Esophagus (tissue), 2 donors: ENCODE data around the gene MICAL3. TPM values are rescaled to one million over a fixed set of nuclear protein-coding genes. Genes with fewer than 3 reads are reported as not detected.

Experiments used
- H3K27ac ChIP-seq, 2 donors: one replicate each; pipeline ENCODE4 v1.5.1; 2013; ENCODE audit warnings: low read depth in 2 of 2, mild to moderate bottlenecking in 2 of 2, inconsistent platforms in 1 of 2, low read length in 1 of 2, moderate library complexity in 1 of 2
- H3K27me3 ChIP-seq, 2 donors: one replicate each; pipeline ENCODE4 v1.6.1; 2013; ENCODE audit warnings: low read length in 2 of 2, control low read depth in 1 of 2, mild to moderate bottlenecking in 1 of 2; ENCODE audit not compliant: insufficient read depth in 2 of 2, control insufficient read depth in 1 of 2
- H3K36me3 ChIP-seq, 2 donors: one replicate each; pipeline ENCODE4 v1.6.1; 2013; ENCODE audit warnings: low read length in 1 of 2; ENCODE audit not compliant: control insufficient read depth in 2 of 2, insufficient read depth in 2 of 2
- H3K4me1 ChIP-seq, 2 donors: one replicate each; pipeline ENCODE4 v1.6.1; 2013; ENCODE audit warnings: low read length in 1 of 2; ENCODE audit not compliant: control insufficient read depth in 2 of 2, insufficient read depth in 2 of 2
- H3K4me3 ChIP-seq, 2 donors: one replicate each; pipeline ENCODE4 v1.5.1; 2013; ENCODE audit warnings: low read length in 2 of 2, mild to moderate bottlenecking in 2 of 2, low read depth in 1 of 2, moderate library complexity in 1 of 2
- H3K9me3 ChIP-seq, 2 donors: one replicate each; pipeline ENCODE4 v1.6.1; 2013; ENCODE audit warnings: mild to moderate bottlenecking in 2 of 2, low read depth in 1 of 2, low read length in 1 of 2, moderate library complexity in 1 of 2; ENCODE audit not compliant: control insufficient read depth in 2 of 2, insufficient read depth in 1 of 2
- WGBS, 2 donors: extraction: QIAGEN DNeasy Blood & Tissue Kit; methylation state at CpG; one replicate each; pipeline ENCODE4 v1.1.7; 2013; 5-methylcytosine and 5-hydroxymethylcytosine counted together
- polyA plus RNA-seq, 2 donors: library from polyadenylated mRNA; stranded (reverse); fragments of 200-250 nt; gene quantifications; one replicate each; pipeline ENCODE4 v1.2.3, GENCODE V29; 2013
- donor health status: healthy with polysubstance abuse.
- donor health status: Bipolar disorder and iron deficiency.

The MICAL3 gene
- polyA plus RNA-seq, 2 donors = 6.2 to 13.3 TPM

GRCh38 chr22:17870407-17870806 lies 154.0 kb downstream of the MICAL3 start:
- 72 to 91% methylated on average over 8 of the region's 8 CpGs for WGBS, 2 donors
- H3K9me3 ChIP-seq = no peaks in the 10 kb centered on the region
- no peaks in the 10 kb centered on the region for H3K27me3 ChIP-seq
- no peak overlapping the region for H3K4me3 ChIP-seq
- peaks cover 7 to 42% of the 10 kb centered on the region in 2 donors for H3K36me3 ChIP-seq
- H3K27ac ChIP-seq = peak overlapping the region in 1 of 2 donors; percentile 23
- H3K4me1 ChIP-seq = peaks cover 0 to 10% of the 10 kb centered on the region in 2 donors

DNA sequence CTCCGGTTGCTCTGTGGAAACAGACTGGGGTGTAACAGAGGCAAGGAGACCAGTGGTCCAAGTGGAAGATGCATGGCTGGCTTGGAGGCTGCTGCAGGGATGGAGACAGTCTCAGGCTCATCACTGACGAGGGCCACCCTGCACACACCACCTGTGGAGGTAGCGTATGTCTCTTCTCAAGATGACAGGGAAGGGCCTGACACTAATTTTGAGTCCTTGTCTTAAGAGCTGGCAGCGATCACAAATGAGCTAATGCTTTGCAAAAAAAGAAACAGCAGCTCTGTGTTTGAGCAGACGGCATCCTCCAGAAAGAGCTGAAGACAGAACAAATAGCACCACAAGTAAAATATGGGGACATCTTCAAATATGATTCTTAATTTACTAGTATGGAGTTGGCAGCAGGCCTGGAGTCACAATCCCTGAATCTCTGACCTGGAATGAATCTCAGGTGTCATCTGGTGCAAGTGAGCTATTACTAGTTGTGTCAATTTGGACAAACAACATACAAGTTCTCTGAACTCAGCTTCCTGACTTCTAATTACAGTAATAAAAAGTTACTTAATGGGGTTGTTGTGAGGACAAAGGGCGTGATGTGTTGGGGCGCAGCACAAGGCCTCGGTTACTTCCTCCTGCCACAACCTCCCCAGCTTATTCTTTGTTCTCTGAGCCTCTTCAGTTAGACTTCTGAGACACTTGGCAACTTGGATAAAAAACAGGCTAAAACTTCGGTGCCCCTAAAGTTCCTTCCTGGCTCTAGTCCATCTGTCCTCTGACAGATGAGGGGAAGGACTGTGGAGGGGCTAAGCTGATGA lies 154.9 kb downstream of the MICAL3 start:
- WGBS, 2 donors = 67 to 78% methylated on average over 9 of the region's 9 CpGs

DNA sequence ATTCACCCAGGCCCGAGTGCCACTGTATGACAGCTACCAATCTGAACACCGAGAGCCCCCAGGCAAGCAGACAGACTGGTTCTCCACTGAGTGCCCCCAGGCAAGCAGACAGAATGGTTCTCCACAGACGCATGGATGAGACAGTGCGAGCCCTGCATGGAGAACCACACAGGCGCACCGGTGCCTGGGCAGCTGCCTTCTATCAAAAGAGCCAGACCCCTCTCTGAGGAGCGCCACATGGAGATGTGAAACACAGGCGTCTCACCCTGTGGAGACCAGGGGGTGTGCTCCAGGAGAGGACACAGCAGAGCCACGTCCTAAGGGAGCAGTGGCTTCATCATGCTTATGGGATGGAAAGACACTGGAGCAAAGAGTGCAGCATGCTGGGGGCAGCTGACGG lies 155.6 kb downstream of the MICAL3 start:
- 92 to 94% methylated on average over 10 of the region's 10 CpGs for WGBS, 2 donors
- Histone ChIP-seq H3K4me1 (peaks cover 3 to 10% of the 10 kb centered on the region in 2 donors), H3K36me3 (peaks cover 16 to 46% of the 10 kb centered on the region in 2 donors), H3K27me3 (no peaks in the 10 kb centered on the region), H3K4me3 (no peak overlapping the region), H3K9me3 (no peaks in the 10 kb centered on the region), H3K27ac (no peak overlapping the region)

More for the DNA sequence above, 154.9 kb downstream of the MICAL3 start:
- peaks cover 9 to 39% of the 10 kb centered on the region in 2 donors for H3K36me3 ChIP-seq
- H3K4me3 ChIP-seq = no peak overlapping the region
- peaks cover 3 to 10% of the 10 kb centered on the region in 2 donors for H3K4me1 ChIP-seq
- no peak overlapping the region for H3K27ac ChIP-seq
- no peaks in the 10 kb centered on the region for H3K27me3 ChIP-seq
- H3K9me3 ChIP-seq = no peaks in the 10 kb centered on the region

DNA sequence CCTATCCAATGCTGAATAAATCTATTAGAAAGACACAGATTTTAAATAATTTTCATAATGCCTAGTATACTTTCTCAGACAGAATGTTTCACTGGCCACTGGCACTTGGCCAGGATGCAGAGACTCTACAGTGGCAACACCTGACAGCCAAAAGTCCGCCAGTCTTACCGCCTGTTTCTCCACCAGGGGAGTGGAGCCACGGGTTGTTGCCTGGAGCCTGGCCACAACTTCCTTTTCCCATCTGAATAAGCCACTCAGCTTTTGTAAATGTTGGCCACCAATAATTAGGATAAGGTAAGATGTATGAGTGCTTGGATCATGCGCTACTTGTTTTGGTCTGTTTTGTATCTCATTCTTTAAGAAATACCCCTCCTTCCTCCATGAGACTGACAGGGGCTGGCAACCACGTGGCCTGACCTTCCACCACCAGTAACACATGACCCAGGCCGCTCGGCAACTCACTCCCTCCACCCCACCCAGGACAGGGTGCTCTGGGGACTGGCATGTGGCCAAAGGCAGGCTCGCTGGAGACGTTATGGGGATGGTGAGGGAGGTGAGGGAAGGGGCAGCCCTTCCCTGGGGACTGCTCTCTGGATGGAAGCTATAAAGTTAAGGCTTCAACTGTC lies 157.1 kb downstream of the MICAL3 start:
- Histone ChIP-seq H3K27me3 (no peaks in the 10 kb centered on the region), H3K27ac (peak overlapping the region in 1 of 2 donors; percentile 11), H3K4me1 (peaks cover 3 to 10% of the 10 kb centered on the region in 2 donors), H3K36me3 (peaks cover 19 to 43% of the 10 kb centered on the region in 2 donors), H3K9me3 (no peaks in the 10 kb centered on the region), H3K4me3 (no peak overlapping the region)
- 56 to 62% methylated on average over 9 of the region's 9 CpGs for WGBS, 2 donors

DNA sequence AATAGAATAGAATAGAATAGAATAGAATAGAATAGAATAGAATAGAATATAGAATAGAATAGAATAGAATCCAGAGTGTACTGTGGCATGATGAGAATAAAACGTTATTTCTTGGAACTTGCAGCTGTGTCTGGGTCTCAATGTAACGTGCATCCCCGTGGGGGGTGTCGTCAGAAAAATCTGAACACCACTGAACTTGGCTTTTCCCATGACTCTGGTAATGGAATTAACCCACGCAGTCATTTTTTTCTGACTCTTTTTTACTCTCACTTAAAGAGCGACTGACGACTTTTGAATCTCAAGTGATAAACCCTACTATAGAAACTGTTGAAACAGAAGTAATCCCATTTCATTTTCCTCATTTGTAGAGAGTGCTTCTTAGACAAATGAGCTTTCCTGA lies 157.7 kb downstream of the MICAL3 start:
- Histone ChIP-seq H3K9me3 (no peaks in the 10 kb centered on the region), H3K27ac (no peak overlapping the region), H3K36me3 (peaks cover 14 to 36% of the 10 kb centered on the region in 2 donors), H3K27me3 (no peaks in the 10 kb centered on the region), H3K4me1 (peaks cover 3% of the 10 kb centered on the region in 2 donors), H3K4me3 (no peak overlapping the region)
- 88 to 90% methylated on average over 7 of the region's 7 CpGs for WGBS, 2 donors

GRCh38 chr22:17866127-17866526 lies 158.2 kb downstream of the MICAL3 start:
- H3K9me3 ChIP-seq = no peaks in the 10 kb centered on the region
- H3K4me3 ChIP-seq = no peak overlapping the region
- no peaks in the 10 kb centered on the region for H3K27me3 ChIP-seq
- 82 to 86% methylated on average over 5 of the region's 5 CpGs for WGBS, 2 donors
- H3K36me3 ChIP-seq = peaks cover 12 to 33% of the 10 kb centered on the region in 2 donors
- H3K4me1 ChIP-seq = peaks cover 2 to 3% of the 10 kb centered on the region in 2 donors
- no peak overlapping the region for H3K27ac ChIP-seq

DNA sequence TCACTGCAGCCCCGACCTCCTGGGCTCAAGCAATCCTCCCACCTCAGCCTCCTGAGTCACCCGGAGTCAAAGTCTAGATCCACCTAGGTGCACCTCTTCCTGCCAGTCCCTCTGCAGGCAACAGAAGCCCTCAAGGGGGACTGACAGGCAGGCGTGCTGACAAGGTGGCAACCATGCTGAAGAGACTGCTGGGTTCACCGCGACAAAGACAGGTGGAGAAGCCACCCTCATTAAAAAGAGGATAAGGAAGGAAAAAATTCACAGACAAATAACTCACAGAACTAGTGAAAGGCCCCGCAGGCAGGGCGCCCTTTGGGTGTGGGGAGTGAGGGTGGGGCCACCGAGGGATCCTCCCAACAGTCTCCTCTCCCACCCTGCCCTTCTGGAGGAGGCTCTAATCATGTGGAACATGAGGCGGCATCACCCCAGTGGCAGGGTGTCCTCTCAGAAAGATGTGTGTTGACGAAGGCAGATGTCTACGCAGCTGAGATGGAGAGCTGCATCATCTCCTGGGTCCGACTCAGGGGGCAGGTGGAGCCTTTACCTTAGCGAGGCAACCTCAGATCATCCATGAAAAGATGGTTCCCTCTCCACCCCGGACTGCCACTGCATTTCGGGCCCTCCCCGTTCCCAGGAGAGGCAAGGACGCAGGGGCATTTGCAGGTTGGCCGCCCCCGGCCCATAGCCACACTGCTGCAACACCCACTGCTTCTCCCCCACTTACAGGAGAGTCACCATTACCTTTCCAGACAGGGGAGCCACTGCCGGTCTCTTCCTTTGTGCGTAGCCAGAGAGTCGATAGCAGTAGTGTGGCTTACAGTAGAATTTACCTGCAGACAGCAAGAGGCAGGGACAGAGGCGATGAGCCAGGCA lies 158.9 kb downstream of the MICAL3 start:
- Histone ChIP-seq H3K4me3 (no peak overlapping the region), H3K4me1 (peaks cover 2 to 3% of the 10 kb centered on the region in 2 donors), H3K36me3 (peaks cover 12 to 31% of the 10 kb centered on the region in 2 donors), H3K9me3 (no peaks in the 10 kb centered on the region), H3K27ac (no peak overlapping the region), H3K27me3 (no peaks in the 10 kb centered on the region)
- WGBS, 2 donors = 90 to 93% methylated on average over 23 of the region's 23 CpGs

DNA sequence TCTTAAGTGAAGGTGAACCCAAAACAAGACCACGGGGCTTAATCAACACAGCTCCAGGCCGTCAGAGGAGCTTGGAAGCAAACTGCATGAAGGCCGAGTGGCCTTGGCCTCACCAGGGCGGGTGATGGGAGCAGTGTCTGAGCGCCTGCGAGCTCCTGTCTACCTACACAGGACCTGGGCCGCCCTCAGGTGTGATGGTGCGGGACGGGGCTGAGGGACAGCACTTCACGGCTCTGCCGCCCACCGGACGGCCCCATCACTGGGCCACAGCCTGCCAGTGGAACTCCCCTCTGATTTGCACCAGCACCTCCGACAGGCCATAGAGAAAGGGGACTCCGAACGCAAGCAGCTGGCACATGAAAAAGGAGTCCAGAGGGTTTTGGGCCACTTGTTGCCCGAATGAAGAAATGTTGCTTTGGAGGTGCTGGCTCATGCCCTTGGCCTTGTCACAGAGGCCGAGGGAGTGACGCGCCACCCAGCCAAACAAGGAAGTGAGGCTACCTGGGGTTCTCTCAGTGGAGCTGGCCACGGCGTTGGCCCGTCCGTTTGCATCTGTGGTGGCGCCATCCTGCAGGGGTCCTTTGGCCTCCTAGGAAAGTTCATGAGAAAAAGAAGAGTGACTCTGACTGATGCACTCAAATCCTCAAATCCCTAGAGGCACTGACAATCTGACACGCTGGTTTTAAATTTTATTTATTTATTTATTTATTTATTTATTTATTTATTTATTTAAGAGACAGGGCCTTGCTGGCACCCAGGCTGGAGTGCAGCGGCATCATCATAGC lies 159.8 kb downstream of the MICAL3 start:
- Histone ChIP-seq H3K9me3 (no peaks in the 10 kb centered on the region), H3K27me3 (no peaks in the 10 kb centered on the region), H3K27ac (no peak overlapping the region), H3K4me3 (no peak overlapping the region), H3K36me3 (peaks cover 12 to 26% of the 10 kb centered on the region in 2 donors), H3K4me1 (peaks cover 1 to 3% of the 10 kb centered on the region in 2 donors)
- 95 to 96% methylated on average over 27 of the region's 27 CpGs for WGBS, 2 donors
